GM21786 (cell line): ENCODE measurements around the gene LRRC8B.

ENCODE experiments used
- ATAC-seq: cut with Tn5 transposase; IDR thresholded peaks from one replicate; pipeline ENCODE4 v1.9.1; 2021; ENCODE audit not compliant: unreplicated experiment

The LRRC8B gene

GRCh38 chr1:89630048-89630447, 105.4 kb downstream of the LRRC8B start:
- ATAC-seq: no peak

- ATAC-seq: no peak
These were observed 107.4 kb downstream of the LRRC8B start for GRCh38 chr1:89631816-89632656.

- peak; percentile 81 for ATAC-seq
These were observed 108.1 kb downstream of the LRRC8B start, which contains the start of gene LRRC8C for GRCh38 chr1:89632657-89633247. Gene LRRC8C, plus strand, starts transcription at chr1:89633120. Its CDS starts 53,354 bp downstream, at chr1:89686474.

GRCh38 chr1:89633248-89633799, 108.7 kb downstream of the LRRC8B start:
- ATAC-seq: peak; percentile 43

- no peak for ATAC-seq
These were observed 109.4 kb downstream of the LRRC8B start for GRCh38 chr1:89633800-89634625.

- no peak for ATAC-seq
These were observed 111.5 kb downstream of the LRRC8B start for GRCh38 chr1:89635825-89636815.

- ATAC-seq: no peak
These were observed 112.9 kb downstream of the LRRC8B start for GRCh38 chr1:89637496-89637895.

- ATAC-seq: no peak
These were observed 115.8 kb downstream of the LRRC8B start for GRCh38 chr1:89640440-89640839.

GRCh38 chr1:89641781-89642180, 117.2 kb downstream of the LRRC8B start:
- ATAC-seq: no peak

- no peak for ATAC-seq
These were observed 118.9 kb downstream of the LRRC8B start for GRCh38 chr1:89643577-89643976.

GRCh38 chr1:89644119-89644814, 119.6 kb downstream of the LRRC8B start:
- no peak for ATAC-seq

- ATAC-seq: no peak
These were observed 121.6 kb downstream of the LRRC8B start for GRCh38 chr1:89646259-89646658.
